ENCODE results near the gene MYO6. TPM values are rescaled to one million over a fixed set of nuclear protein-coding genes. Genes with fewer than 3 reads are reported as not detected.

MYO6 gene
- total RNA-seq, 4 donors from 2014 or later = 36.1 to 45.3 (median 39.1) TPM

DNA sequence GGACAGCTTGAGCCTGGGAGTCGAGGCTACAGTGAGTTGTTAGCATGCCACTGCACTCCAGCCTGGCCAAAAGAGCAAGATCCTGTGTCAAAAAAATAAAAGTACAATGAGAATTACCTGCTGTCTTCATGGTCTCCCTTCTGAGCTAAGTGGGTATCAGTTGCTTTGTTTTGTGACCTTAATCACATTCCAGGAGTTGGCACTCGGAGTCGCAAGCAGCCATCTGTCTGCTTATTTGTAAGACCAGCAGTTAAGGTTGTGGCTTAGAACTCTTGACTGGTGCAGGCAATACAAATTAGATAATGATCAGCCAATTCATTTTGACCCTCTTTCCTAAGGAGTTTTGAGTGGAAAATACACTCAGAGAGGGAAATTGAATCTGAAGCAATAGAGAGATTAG lies 114.0 kb downstream of the MYO6 start:
- intact Hi-C loops (cut with DNase I) = no loop called here
- no peak for DNase-seq
- Histone ChIP-seq H3K9me3 (no peaks in the 10 kb centered on the region), H3K27me3 (no peaks in the 10 kb centered on the region), H3K4me3 (replicated peaks in 1 of 3) (no peak overlapping the region), H3K4me1 (no peaks in the 10 kb centered on the region), H3K27ac (no peak overlapping the region), H3K36me3 (peaks cover 10% of the 10 kb centered on the region in 2 donors)
- WGBS, 2 donors = 65 to 94% methylated on average over 3 of the region's 3 CpGs
- TF ChIP-seq, protein P1, sequence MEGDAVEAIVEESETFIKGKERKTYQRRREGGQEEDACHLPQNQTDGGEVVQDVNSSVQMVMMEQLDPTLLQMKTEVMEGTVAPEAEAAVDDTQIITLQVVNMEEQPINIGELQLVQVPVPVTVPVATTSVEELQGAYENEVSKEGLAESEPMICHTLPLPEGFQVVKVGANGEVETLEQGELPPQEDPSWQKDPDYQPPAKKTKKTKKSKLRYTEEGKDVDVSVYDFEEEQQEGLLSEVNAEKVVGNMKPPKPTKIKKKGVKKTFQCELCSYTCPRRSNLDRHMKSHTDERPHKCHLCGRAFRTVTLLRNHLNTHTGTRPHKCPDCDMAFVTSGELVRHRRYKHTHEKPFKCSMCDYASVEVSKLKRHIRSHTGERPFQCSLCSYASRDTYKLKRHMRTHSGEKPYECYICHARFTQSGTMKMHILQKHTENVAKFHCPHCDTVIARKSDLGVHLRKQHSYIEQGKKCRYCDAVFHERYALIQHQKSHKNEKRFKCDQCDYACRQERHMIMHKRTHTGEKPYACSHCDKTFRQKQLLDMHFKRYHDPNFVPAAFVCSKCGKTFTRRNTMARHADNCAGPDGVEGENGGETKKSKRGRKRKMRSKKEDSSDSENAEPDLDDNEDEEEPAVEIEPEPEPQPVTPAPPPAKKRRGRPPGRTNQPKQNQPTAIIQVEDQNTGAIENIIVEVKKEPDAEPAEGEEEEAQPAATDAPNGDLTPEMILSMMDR (IDR thresholded peaks at IDR 0.05) = no peak
- no peak for TF ChIP-seq POLR2A (IDR thresholded peaks at IDR 0.05)

DNA sequence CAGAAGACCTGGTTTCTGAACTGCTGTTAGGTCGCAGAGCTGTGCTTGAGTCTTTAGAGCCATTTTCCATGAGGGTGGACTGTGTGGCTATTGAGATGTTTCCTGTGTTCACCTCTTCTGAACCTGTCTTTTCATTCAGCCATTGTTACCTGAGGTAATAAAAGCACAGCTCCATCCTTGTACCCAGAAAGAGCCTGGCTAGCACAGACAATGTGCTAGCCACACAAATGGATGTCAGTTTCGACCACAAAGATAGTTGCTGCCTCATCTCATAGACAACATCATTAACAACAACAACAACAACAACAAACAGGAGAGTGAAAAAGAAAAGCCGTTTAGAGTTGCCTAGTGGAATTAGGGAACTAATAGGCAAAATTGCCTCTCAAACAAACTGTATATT lies 114.7 kb downstream of the MYO6 start:
- no peak for DNase-seq
- TF ChIP-seq, protein P1 (IDR thresholded peaks at IDR 0.05) = no peak
- no peak for TF ChIP-seq POLR2A (IDR thresholded peaks at IDR 0.05)
- H3K36me3 ChIP-seq = peaks cover 10% of the 10 kb centered on the region in 2 donors
- H3K27me3 ChIP-seq = no peaks in the 10 kb centered on the region
- H3K9me3 ChIP-seq = no peaks in the 10 kb centered on the region
- intact Hi-C loops (cut with DNase I) = no loop called here
- H3K4me3 ChIP-seq (replicated peaks in 1 of 3) = no peak overlapping the region
- no peak overlapping the region for H3K27ac ChIP-seq
- 68 to 94% methylated on average over 3 of the region's 3 CpGs for WGBS, 2 donors
- no peaks in the 10 kb centered on the region for H3K4me1 ChIP-seq

DNA sequence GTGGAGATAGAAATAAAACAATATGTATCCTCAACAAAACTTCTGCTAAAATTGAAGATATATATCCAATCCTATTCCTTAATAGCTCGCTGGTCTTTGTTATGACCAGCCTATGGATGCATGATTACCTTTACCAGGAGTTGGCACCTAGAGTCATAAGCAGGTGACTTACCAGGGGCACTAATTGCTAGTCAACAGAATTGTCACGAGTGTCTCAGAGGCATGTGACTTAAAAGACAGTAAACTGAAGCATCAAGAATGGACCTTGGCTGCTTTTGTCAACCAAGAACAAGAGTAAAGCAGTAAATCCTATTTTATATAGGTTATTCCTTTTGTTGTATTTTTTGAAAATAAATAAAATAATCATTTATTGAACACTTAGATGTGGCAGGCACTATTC lies 115.4 kb downstream of the MYO6 start:
- 92 to 96% methylated on average over 2 of the region's 2 CpGs for whole genome bisulfite sequencing, 2 donors
- no peak overlapping the region for H3K27ac ChIP-seq
- no peaks in the 10 kb centered on the region for H3K27me3 ChIP-seq
- intact Hi-C loops (cut with DNase I) = no loop called here
- no peak for DNase-seq
- no peak overlapping the region for H3K4me3 ChIP-seq (replicated peaks in 1 of 3)
- H3K9me3 ChIP-seq = no peaks in the 10 kb centered on the region
- H3K4me1 ChIP-seq = no peaks in the 10 kb centered on the region
- TF ChIP-seq POLR2A (IDR thresholded peaks at IDR 0.05) = no peak
- TF ChIP-seq, protein P1 (IDR thresholded peaks at IDR 0.05) = no peak
- H3K36me3 ChIP-seq = peaks cover 10% of the 10 kb centered on the region in 2 donors

DNA sequence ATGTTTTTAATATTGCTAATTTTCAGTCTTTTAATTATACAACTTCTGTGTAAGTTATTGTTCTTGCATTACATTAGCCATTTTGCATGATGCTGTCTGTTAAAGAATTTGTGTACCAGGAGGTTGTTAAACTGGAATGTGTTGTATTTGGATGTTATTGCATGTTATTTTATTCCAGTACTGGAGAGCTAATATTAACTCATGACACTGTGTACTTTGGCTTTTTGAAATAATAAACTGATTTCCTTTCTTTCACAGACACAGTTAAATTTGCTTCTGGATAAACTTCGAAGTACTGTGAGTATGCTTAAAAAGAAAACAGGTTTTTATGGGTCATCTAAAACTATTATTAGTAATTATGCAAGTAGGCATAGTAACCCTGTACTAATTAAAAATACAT lies 121.3 kb downstream of the MYO6 start:
- Histone ChIP-seq H3K27me3 (no peaks in the 10 kb centered on the region), H3K9me3 (no peaks in the 10 kb centered on the region), H3K27ac (no peak overlapping the region), H3K36me3 (peaks cover 9 to 13% of the 10 kb centered on the region in 2 donors), H3K4me1 (no peaks in the 10 kb centered on the region), H3K4me3 (replicated peaks in 1 of 3) (no peak overlapping the region)
- TF ChIP-seq POLR2A (IDR thresholded peaks at IDR 0.05) = no peak
- TF ChIP-seq, protein P1 (IDR thresholded peaks at IDR 0.05) = no peak
- no peak for DNase-seq
- intact Hi-C loops (cut with DNase I) = no loop called here
- WGBS, 2 donors = 64 to 69% methylated on average over 1 of the region's 1 CpG

DNA sequence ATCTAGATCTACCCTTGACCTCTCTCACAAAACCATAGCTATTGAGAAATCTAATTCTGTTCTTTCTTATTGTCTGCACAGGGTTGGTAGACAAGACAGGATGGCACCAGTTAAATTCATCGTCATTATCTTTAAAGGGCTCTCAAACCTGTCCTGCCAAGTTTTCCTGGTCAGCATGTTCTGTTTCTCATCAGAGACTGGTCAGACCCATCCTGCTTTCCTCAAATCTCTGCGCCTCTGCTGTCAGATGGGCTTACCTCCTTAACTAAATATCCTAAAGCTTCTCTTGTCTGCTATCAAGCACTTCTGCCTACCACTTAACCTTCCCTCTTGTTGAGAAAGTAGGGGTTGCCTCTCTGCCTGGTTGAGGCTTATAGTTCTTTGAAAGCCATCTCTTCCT lies 125.2 kb downstream of the MYO6 start:
- no peaks in the 10 kb centered on the region for H3K27me3 ChIP-seq
- DNase-seq = no peak
- 75 to 77% methylated on average over 2 of the region's 2 CpGs for WGBS, 2 donors
- intact Hi-C loops (cut with DNase I) = no loop called here
- H3K27ac ChIP-seq = no peak overlapping the region
- no peak overlapping the region for H3K4me3 ChIP-seq (replicated peaks in 1 of 3)
- TF ChIP-seq, protein P1 (IDR thresholded peaks at IDR 0.05) = no peak
- no peak for TF ChIP-seq POLR2A (IDR thresholded peaks at IDR 0.05)
- peaks cover 7 to 8% of the 10 kb centered on the region in 2 donors for H3K36me3 ChIP-seq
- H3K4me1 ChIP-seq = no peaks in the 10 kb centered on the region
- H3K9me3 ChIP-seq = no peaks in the 10 kb centered on the region

All from thyroid gland (tissue), 4 donors.